NCI-H2171 treated with DMSO at 0.1 percent for 48 hours (cell line): Measurements from ENCODE around the gene MATN4.

ENCODE experiments used
- DNase-seq: peaks from one replicate; lab custom pipeline; 2025; lab: John Stamatoyannopoulos, UW

Gene MATN4

DNA sequence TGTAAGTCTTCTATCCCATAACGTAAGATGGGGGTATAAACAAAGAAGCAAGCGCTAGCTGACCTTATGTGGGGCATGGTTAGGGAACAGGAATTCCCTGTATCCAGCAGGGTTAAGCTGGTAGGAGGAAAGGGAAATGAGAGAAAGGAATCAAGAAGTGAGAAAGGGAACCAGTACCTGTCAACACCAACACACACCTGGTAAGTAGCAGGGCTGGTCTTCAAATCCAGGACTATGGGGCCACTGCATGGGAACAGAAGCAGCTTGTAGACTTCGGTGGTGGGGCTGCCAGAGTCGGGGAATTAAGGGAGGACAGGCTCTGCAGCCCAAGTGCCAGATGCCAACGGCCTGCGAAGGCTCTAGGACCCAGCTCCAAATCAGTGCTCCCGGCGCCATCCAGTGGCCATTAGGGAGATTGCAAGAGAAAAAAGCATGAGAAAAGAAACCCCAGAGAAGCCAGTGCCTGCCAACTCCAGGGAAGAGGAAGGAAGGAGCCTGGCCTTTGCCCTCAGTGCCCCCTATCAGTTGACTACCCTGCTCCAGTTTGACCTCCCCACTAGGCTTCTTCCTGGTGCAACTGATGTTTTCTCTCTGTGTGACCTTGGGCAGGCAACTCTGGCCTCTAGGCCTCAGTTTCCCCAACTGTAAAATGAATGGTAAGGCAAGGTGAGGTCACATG, 17.3 kb downstream of the MATN4 start:
- peak; percentile 86 for DNase-seq

DNA sequence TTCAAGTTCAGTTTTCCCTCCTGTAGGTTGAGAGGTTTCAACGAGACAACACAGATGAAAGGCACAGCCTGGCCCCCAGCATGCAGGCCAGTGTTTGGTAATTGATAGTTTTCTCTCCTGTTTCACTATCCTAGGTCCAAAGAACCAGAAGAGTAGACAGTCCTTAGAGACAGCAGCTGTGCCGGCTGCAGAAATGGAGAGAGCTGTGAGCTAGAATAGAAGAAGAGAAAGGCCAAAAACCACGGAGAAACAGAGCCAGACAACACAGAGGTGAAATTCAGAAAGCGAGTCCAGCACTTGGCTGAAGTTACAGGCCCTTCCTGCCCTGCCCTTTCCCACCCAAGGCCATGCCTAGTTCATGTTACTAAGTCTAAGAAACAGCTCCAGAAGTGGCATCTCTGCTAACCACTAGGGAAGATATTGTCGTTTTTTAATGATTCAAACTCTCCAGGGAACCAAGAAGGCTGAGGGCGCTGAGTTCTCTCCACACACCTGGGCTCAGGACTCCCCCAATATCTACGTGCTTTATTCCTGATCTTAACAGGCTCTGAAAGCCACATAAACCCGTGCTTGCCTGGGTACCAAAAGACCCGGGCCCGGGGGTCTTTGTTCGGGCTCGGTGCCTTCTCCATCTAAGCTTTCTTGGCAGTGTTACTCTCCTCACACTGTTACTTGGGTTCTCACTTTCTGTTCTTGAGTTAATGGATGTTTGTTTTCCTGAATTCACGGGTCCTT, 18.0 kb downstream of the MATN4 start:
- DNase-seq: no peak

DNA sequence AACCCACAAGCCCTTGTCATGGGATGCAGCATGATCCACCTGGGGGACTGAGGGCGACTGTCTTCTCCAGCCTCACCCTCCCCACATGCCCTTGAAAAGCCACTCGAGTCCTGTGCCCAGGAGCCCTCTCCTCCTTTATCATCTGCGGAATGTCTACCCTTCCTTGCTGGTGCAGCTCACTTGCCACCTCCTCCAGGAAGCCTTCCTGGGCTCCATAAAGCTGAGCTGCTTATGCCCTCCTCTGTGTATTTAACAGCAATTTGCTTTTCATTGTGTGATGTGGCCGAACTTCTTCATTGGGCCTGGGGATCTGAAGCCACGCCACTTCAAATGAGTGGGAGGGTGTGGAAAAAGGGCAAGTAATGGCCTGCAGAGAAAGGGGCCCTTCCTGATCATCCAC, 19.2 kb downstream of the MATN4 start:
- no peak for DNase-seq

DNA sequence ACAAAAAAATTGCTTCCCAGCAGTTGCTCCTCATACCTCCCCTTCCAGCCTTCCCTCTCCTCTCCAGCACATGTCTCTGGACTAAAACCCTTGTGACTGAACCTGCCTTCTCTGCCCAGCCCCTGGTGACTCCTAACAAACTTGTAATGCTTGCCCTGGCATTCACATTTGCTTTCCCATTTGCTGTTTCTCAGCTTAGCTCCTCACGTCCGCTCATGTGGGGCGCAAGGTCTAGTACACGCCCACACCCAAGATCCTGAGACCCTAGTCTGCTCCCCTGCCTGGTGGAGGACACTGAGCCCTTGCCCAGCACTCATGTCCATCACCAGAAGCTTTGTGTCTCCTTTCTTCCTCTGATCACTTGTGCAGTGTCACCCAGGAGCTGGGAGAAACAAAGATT, 19.7 kb downstream of the MATN4 start:
- DNase-seq: no peak

DNA sequence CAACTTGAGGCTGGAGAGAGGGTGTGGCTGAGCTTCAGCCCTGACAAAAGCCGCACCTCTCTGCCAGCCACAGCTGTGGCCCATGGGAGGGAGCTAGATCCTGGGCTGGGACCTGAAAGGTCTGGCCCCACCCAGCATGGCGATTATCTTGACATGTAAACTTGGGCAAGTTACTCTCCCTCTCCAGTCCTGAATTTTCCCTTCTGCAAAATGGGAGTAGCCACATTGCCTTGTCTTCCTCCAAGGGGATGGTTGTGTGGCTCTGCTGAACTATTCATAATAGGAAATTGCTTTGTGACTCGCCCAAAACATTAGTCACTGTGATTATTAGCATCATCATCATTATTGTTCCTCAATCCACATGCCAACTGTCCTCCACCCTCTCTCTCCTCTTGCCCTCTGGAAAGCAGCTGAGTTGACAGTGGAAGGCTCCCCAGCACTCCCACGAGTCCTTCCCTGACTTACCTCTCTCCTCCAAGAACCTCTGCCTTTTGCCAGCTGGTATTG, 24.5 kb downstream of the MATN4 start:
- no peak for DNase-seq

DNA sequence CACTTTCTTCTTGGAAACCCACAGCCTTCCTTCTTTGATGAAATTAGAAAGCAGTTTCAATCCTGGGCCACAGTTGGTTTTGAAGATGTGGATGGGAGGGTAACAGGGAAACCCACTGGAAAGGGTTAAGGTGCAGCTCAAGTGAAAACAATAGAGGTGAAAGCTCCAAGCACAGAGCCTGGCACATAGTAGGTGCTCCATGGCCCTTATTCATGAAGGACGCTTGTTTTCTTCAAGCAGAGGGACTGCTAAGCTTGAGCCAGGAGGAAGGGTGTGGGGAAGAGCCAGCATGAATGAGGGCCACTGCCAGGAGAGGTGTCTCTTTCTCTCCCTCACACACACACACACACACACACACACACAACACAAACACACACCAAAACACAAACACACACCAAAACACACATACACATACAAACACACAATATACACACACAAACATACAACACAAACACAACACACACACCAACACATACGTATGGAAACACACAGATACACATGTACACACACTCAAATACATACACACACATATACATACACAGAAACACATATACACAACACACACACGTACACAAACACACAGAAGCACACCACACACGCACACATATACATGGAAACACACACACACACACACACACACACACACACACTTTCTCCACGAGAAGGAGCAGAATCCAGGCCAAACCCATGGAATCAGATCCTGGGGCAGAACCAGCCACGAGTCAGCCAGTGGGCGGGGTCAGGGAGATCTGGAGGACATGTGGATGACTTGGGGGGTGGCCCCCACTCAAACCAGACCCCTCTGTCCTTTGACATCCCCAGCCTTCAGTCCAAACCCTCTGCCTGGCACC, 25.2 kb downstream of the MATN4 start:
- no peak for DNase-seq

DNA sequence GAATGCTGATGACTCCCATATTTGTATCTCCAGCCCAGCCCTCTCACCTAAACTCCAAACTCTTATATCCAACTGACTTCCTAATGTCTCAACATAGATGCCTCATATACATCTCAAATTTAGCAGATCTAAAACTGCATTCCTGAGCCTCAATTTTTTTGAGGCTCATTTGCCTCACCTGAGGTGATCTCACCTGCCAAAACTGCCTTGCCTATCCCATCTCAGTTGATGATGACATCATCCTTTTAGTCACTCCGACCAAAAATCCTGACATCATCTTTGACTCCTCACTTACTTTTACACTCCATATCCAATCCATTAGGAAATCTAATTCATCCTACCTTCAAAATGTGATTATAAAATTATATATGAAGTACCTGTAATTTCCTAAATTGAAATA, 28.1 kb downstream of the MATN4 start:
- no peak for DNase-seq

DNA sequence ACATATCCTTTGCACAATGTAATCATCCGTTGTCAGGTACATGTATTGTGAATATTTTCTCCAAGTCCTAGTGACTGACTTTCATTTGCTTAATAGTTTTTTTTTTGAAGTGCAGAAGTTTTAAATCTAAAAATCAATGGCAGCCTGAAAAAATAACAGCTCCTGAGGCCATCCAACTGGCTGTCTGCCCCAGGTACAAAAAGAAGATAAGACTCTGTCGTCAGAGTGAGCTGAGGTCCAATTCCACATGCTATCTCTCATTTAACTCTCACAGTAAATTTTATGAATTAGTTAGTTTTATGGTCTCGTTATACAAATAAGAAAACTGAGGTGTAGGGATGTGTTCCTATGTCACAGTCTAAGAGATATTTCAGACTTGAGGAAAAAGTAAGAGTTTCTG, 32.8 kb downstream of the MATN4 start:
- no peak for DNase-seq

DNA sequence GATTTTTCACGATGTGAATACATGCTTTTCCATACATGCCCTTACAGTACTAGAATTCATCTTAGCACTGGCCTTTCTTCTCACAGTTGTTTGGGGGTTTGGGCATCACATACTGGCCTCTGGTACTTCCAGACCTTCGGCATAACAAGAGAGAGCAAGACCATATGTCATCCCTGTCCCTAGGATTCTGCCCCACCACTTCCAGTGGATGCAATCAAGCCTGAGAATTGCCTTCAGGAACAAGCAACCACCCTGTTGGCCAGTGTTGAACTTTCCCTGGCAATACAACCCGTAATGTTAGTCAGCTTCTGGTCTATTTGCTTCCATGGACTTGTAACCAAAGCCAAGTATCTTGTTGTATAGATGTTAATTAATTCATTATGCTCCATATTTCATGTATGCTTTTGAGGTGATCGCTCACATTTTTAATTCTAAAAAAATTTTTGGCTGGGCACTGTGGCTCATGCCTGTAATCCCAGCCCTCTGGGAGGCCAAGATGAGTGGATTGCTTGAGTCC, 38.3 kb downstream of the MATN4 start:
- no peak for DNase-seq

DNA sequence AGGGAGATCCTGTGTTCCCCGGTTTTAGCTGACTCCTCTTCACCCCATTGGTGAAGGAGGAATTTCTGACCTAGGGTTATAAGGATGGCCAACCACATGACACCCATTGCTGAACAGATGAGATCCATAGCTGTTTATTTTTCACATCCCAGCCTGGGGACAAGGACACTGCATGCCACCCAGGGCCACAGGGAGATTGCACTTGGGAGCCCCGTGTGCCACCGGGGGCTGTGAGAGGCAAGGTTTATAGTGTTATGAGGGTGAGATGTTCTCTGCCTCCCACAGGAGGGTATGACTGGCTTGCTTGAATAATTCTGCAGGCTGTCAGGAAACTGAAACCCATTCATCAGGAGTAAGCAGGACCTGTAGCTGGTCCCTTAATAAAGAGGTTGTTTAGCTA, 39.0 kb downstream of the MATN4 start:
- no peak for DNase-seq

DNA sequence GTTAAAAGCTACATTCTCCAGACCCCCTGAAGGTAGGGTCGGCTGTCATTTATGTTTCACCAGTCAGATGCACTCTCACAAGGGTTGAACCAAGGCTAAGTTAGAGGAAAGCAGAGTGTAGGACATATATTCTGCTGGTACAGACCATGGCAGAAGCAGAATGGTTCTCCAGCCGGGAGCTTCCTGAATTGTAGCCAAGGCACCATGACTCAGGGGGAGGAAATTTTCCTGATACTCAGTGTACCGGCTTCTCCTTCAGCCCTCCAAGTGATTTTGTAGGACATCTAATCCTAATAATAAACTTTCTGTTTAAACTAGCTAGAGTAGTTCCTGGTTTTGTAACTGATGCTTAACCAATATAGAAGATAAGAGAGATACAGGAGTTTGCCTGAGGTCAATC, 39.6 kb downstream of the MATN4 start:
- no peak for DNase-seq

DNA sequence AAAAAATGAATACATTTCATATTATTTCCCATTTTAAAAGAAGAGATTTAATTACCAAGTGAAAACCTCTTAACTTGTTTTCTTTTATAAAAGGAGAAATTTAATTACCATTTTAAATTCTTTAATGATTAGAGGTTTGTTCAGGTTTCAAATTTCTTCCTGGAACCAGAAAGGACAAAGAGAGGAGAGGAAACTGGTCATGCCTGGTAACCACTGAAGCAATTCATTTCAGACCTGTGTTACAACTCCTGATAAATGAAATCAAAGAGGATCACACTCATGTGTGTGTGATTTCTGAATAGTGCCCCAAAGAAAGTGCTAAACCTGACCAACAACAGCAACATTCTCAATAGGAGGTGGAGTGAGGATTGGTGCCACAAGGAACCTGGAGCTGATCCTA, 41.1 kb downstream of the MATN4 start:
- DNase-seq: no peak

DNA sequence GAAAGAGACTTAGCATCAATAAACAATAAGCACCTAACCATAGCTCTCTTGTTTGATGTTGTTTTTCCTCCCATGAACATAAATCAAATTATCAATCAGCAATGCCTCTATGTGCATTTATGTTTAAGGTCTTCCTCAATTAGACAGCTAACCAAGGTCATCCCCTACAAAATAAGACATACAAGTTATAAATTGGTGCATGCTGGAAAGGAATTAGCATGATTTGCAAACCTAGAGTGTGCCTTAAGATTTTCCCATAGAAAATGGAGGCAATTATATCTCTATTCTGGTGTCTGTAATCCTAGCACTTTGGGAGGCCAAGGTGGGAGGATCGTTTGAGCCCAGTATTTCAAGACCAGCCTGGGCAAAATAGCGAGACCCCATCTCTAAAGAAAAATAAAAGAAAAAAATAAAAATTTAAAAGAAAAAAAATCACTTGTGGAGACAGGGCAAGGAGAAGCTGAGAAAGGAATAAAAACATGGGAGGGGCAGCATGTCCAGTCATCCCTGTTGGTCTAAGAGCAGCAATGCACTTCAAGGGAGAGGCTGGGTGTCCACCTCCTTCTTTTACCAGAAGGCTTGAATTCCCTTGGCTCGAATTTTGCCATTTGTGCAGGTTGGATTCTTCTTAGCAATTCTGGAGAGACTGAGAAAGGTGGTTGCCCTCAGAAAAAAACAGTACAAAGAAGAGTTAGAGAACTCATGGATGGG, 44.4 kb downstream of the MATN4 start:
- DNase-seq: no peak

DNA sequence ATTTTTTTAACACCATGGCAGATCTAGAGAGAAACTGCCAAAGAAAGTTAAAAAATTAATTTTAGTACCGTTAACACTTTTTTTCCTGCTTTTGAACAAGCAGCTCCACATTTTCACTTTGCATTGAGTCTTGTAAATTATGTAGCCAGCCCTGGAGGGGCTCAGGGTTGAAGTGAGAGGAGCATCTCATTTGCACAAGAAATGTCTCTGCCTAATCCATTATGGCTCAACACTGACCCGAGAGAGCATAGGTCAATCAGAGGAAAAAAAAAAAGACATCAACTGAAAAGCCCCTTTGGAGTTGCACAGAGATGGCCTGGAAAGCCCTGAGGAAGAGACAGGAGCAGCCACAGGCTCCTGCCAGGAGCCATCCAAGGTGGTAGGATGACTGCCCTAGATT, 49.4 kb downstream of the MATN4 start:
- DNase-seq: no peak

DNA sequence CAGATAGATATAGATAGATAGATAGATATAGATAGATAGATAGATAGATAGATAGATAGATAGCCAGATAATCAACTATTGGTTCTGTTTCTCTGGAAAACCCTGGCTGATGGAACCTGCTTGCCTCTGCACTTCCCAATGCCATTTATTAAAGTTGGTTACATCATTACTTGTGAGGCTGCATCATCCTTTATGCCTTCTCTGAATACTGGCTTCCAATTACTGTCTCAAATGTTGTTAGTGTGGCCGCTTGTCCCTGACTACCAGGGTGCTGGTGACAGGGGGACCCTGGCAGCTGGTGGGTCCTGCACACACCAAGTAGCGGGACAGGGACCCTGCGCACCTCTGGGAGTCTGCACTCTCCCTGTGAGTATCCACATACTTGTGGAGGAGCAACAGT, 49.8 kb downstream of the MATN4 start:
- DNase-seq: no peak

DNA sequence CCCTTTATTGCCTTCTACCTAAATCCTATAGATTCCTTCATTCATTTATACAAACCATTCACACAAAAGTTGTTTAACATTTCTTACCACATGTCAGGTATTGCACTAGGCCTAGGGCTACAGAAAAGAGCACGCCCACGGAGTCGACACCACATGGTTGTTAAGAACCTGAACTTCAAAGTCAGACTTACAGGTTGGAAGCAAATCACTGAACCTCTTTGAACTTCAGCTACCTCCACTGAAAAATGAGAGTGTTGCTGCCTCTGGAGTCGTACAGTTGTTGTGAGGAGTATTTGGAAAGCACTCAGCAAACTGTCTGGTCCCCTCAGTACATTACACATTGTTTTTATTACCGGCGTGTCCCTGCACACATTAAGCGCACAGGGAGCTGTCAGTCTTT, 50.4 kb downstream of the MATN4 start:
- DNase-seq: no peak

DNA sequence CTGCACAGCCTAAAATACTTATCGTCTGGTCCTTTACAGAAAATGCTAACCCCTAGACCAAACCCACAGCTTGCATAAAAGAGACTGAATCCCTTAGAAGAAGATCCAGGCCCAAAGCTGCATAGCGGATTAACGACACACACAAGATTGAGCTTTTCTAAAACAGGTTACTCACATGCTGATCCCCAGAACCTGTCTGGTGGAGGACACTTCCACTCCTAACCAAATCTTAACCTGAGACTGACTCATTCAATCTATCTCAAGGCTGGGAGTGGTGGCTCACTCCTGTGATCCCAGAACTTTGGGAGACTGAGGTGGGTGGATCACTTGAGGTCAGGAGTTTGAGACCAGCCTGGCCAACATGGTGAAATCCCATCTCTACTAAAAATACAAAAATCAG, 50.9 kb downstream of the MATN4 start:
- no peak for DNase-seq

DNA sequence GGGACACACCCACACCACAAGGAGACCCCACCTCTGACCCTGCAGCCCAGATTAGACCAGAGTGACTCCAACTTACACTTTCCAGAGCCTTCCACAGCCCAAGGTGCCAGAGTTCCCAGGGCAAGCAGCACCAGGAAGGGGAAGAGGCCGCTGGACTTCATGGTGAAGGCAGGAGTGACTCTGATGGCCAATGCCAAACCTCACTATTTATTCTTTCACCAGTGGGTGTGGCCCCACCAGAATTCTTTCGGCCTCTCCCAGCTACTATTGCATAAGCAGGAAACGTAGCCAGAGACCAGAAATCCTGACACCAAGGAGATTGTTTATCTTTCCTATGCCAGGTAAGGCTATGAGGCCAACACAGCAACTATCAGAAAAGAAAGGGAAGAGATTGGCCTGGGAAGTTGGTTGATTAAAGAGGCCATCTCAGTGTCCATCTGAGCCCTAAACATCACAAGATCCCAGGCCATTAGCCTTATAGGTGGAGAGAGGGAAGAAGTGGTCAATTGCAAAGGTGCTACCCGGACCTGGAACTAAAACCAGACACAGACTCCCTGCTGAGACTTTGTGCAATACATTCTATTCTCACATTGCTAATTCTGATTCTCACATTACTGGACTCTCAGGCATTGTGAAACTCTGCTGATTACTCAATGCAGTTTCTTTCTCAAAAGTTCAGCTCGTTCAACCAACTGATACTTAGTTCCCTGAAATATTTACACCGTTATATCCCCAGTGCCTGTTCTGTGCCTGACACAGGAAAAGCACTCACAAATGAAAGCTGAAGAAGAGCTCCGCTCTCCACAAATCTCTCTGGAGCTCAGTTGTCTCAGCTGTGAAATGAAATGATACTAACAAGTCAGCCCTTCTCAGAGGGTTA, 53.5 kb downstream of the MATN4 start, which contains the start of gene SLPI:
TSS of gene SLPI (minus strand) at position 182 of the 880 bp plus-strand sequence. CDS start at position 161, 21 bp downstream.
- no peak for DNase-seq

DNA sequence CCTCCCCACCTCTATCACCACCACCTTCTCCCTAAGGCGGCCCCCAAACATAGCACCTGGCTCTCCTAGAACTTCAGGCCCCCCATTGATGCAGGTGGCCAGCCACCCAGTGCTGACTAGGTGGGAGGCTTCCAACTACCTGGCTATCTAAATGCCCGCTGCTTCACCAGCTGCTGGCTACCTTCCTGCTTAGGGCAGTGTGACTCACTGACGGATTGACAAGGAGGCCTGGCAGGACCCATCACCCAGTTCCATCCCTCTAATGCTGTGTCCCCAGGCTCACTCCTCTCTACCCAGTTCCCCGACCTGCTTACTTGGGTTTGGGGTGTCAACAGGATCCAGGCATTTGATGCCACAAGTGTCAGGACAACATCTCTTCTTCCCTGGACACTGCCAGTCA, 54.8 kb downstream of the MATN4 start:
- DNase-seq: no peak

DNA sequence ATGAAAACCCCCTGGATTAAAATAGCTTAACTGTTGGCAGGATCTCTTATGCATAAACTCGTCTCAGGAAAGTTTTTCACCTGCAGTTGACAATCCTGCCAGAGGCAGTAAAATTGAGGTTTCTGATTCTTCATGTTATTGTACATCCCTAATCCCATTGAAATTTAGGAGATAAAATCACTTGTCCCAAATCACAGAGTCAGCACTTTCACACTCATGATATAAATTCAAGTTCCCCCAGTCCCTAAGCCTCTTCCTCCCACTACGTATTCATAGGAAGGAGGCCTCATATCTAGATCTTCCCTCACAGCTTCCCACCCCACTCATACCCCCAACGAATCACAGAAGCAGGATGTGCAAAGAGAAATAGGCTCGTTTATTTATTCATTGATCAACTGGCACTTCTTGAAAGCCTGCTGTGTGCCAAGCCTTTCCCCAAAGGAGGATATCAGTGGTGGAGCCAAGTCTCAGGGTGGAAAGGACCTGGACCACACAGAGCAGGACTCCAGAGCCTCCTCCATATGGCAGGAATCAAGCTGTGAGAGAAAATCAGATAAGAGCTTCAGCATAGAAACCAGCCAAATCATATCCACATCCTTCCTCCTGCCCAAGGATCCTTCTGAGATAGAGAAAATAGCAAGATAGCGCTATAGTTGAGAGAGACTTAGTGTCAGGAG, 56.1 kb downstream of the MATN4 start:
- no peak for DNase-seq
